Activated CD4-positive, alpha-beta T cell treated with anti-CD3 and anti-CD28 coated beads for 36 hours (primary cell): Measurements from ENCODE around the gene NCOA6. TPM values are rescaled to one million over a fixed set of nuclear protein-coding genes. Genes with fewer than 3 reads are reported as not detected.
A peak's percentile ranks its signal among the peaks of the same experiment; 100 is the strongest.
"Not testable (repeated sequence)": the region's sequence is repeated elsewhere in the genome, so short reads cannot be mapped to it uniquely, and the experiment has no call there.

Experiments used
- ATAC-seq: fragments of 200-7000 bp; cut with Tn5 transposase; one replicate; pipeline ENCODE4 v1.10.0; 2021; ENCODE audit warnings: mild to moderate bottlenecking, moderate library complexity
- CTCF ChIA-PET: fragments of 350-600 bp; sonication (Branson Sonifier 250); formaldehyde crosslinking; loops from one replicate; lab custom pipeline; 2021; ENCODE audit warnings: antibody characterized with exemption; lab: Charles Lee
- POLR2A ChIA-PET: fragments of 350-600 bp; sonication (Branson Sonifier 250); formaldehyde crosslinking; loops from one replicate; lab custom pipeline; 2021; ENCODE audit warnings: antibody characterized with exemption, inconsistent platforms; lab: Charles Lee
- DNase-seq: peaks from one replicate; pipeline ENCODE4 v3.0.0-alpha.2; 2020
- H3K27ac Mint-ChIP-seq: one replicate; pipeline ENCODE4 v1.8.0; 2021; ENCODE audit warnings: mixed read lengths
- H3K27me3 Mint-ChIP-seq: one replicate; pipeline ENCODE4 v1.8.0; 2021; ENCODE audit warnings: mixed read lengths
- H3K36me3 Mint-ChIP-seq: one replicate; pipeline ENCODE4 v1.8.0; 2021; ENCODE audit warnings: low read depth, mixed read lengths
- H3K4me1 Mint-ChIP-seq: one replicate; pipeline ENCODE4 v1.8.0; 2021; ENCODE audit warnings: mixed read lengths
- H3K4me3 Mint-ChIP-seq: one replicate; pipeline ENCODE4 v1.8.0; 2021; ENCODE audit warnings: mild to moderate bottlenecking, moderate library complexity, mixed read lengths
- H3K9me3 Mint-ChIP-seq: one replicate; pipeline ENCODE4 v1.8.0; 2021; ENCODE audit warnings: low read depth, mixed read lengths
- intact Hi-C, 2 experiments: fragments of 100-400 bp; cut with DNase I in 1 of 2; cut with micrococcal nuclease in 1 of 2; formaldehyde crosslinking; loops; one replicate each; pipeline versions ENCODE4 v1.14.2 to v1.15.1; 2022 to 2024; cut with DNase I, micrococcal nuclease
- total RNA-seq, 2 experiments: library from RNA; stranded (reverse); gene quantifications; one replicate each; pipeline ENCODE4 v1.2.3, GENCODE V29; 2021

Gene NCOA6
- total RNA-seq, 2 experiments from 2014 or later, result 20.3 to 31.1 TPM

DNA sequence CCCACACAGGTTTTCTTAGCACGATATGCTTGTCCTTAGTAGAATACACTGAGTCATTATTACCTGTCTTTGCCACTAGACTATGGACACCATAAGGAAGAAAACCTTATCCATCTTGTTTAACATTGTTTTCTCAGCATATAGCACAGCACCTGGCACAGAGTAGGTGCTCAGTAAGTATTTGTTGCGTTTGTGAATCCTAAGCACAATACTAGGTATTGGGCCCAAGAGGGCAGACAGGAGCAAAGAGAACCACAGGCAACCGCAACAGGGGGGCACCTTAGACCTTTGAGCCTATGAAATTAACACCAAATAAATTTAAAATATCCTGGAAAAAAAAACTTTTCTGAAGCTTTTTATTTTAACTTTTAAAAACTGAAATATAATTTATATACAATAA is 3.7 kb upstream of the NCOA6 start:
- H3K4me3 Mint-ChIP-seq, result no peak overlapping the region
- CTCF ChIA-PET, result interaction anchor here (1.6 kb wide), 1 partner anchor 45 kb away, joined by 3 read pairs; no protein-coding TSS in a partner anchor
- DNase-seq (no peak), ATAC-seq (no peak)
- H3K9me3 Mint-ChIP-seq, result no peaks in the 10 kb centered on the region
- intact Hi-C loops, result loop anchor here (5.0 to 10.0 kb wide), 3 partner anchors 43 to 626 kb away; partner anchors contain the start of genes CEP250 (in 1 of the 2), GGT7 (in 1 of the 2) and TRPC4AP (in 1 of the 2)
- no peak overlapping the region for H3K27ac Mint-ChIP-seq
- POLR2A ChIA-PET, result no interaction called here
- no peaks in the 10 kb centered on the region for H3K36me3 Mint-ChIP-seq
- H3K27me3 Mint-ChIP-seq, result peaks cover 6% of the 10 kb centered on the region
- peaks cover 6% of the 10 kb centered on the region for H3K4me1 Mint-ChIP-seq

DNA sequence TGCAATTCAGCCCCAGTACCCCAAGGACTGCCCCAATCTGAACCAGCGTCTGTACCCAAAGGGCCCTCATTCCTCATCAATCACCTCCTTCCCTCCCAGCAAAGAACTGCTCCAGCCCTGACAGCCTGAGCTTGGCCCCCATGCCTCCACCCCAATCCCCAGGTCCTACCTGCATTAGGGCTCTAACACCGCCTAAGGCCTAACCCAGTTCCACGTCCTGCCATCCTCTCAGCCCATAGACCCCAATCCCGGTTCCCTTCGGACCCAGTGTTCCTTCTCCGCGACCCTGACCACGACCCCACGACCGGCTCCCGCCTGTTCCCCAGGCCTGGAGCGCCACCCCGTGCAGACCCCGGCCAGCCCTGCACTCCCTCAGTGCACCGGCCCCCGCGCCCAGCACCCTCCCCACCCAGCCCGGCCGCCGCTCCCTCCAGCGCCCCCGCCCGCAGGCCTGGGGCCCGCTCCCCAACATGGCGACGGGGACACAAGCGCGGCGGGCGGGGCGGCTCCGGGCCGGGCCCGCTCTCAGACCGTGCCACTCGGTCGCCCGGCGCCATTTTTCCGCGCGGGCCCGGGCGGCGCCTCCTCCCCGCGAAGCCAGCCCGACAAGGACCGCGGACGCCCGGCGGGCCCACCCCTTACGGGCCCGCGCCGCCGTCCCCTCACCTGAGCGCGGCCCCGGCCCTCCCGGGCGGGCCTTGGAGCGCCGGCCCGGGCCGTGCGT is 483 bp downstream of the NCOA6 start:
- Mint-ChIP-seq H3K27ac (peak overlapping the region; percentile 95), H3K36me3 (no peaks in the 10 kb centered on the region), H3K4me1 (peaks cover 31% of the 10 kb centered on the region), H3K9me3 (no peaks in the 10 kb centered on the region), H3K27me3 (no peaks in the 10 kb centered on the region), H3K4me3 (peak overlapping the region; percentile 86)
- ATAC-seq, result peak; percentile 84
- intact Hi-C loops, result loop anchor here (1.0 to 10.0 kb wide), 18 partner anchors 47 to 1130 kb away; partner anchors contain the start of genes GGT7 (in 2 of the 2), TRPC4AP (in 2 of the 2), ACSS2 (in 1 of the 2) and AHCY (in 1 of the 2)
- POLR2A ChIA-PET, result no interaction called here
- peak; percentile 86 for DNase-seq
- CTCF ChIA-PET, result interaction anchor here (1.0 kb wide), 1 partner anchor 18 kb away, joined by 5 read pairs; no protein-coding TSS in a partner anchor

DNA sequence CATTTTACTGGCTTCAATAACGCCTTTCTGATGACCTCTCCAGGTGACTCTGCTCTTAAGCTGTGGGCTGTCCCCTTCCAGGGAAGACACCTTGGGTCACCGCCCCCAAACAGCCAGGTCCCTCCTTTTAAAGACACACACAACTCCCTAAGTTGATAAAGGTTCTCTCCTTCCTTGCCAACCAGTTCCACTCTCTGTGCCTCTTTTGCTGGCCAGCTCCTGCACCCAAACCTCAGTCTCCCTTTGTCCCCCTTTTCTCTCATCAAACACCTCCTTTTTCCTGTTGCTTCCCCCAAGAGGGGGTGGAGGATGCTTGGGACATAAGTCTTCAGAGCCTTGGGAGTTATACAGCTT is 1.0 kb downstream of the NCOA6 start:
- H3K27ac Mint-ChIP-seq, result peak overlapping the region; percentile 95
- H3K4me3 Mint-ChIP-seq, result peak overlapping the region; percentile 86
- DNase-seq (peak; percentile 88), ATAC-seq (peak; percentile 78)
- H3K4me1 Mint-ChIP-seq, result peaks cover 31% of the 10 kb centered on the region
- POLR2A ChIA-PET, result no interaction called here
- CTCF ChIA-PET, result interaction anchor here (1.0 kb wide), 2 partner anchors 18 to 51 kb away, joined by 3 to 5 read pairs; no protein-coding TSS in a partner anchor
- intact Hi-C loops, result loop anchor here (1.0 to 10.0 kb wide), 7 partner anchors 147 to 1130 kb away; partner anchors contain the start of genes AHCY (in 1 of the 2), CEP250 (in 1 of the 2), MMP24OS (in 1 of the 2) and PIGU (in 1 of the 2)
- H3K9me3 Mint-ChIP-seq, result no peaks in the 10 kb centered on the region
- no peaks in the 10 kb centered on the region for H3K27me3 Mint-ChIP-seq
- no peaks in the 10 kb centered on the region for H3K36me3 Mint-ChIP-seq

DNA sequence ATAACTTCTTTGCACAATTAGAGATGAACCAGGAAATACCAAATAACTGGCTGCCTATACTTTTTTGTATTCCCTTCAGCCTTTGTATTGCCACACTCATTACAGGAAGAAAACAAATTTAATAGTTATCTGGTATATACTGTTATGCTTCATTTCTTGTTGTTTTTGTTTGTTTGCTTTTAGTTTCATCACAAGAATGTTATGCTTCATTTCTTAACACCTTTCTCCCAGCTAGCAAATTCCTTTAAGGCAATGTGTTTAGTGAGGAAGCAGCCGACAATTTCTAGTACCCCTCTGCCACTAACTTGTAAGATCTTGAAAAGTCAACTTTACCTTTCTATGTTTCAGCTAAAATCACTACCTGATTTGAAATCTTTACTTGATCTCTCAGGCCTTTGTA is 1.4 kb downstream of the NCOA6 start:
- intact Hi-C loops, result loop anchor here (1.0 to 10.0 kb wide), 7 partner anchors 147 to 1131 kb away; partner anchors contain the start of genes AHCY (in 1 of the 2), CEP250 (in 1 of the 2), MMP24OS (in 1 of the 2) and PIGU (in 1 of the 2)
- DNase-seq (no peak), ATAC-seq (no peak)
- Mint-ChIP-seq H3K9me3 (no peaks in the 10 kb centered on the region), H3K27me3 (no peaks in the 10 kb centered on the region), H3K36me3 (no peaks in the 10 kb centered on the region), H3K4me3 (peak overlapping the region; percentile 86), H3K4me1 (peaks cover 33% of the 10 kb centered on the region), H3K27ac (peak overlapping the region; percentile 95)
- POLR2A ChIA-PET, result no interaction called here
- CTCF ChIA-PET, result interaction anchor here (1.0 kb wide), 2 partner anchors 17 to 52 kb away, joined by 3 to 5 read pairs; no protein-coding TSS in a partner anchor

DNA sequence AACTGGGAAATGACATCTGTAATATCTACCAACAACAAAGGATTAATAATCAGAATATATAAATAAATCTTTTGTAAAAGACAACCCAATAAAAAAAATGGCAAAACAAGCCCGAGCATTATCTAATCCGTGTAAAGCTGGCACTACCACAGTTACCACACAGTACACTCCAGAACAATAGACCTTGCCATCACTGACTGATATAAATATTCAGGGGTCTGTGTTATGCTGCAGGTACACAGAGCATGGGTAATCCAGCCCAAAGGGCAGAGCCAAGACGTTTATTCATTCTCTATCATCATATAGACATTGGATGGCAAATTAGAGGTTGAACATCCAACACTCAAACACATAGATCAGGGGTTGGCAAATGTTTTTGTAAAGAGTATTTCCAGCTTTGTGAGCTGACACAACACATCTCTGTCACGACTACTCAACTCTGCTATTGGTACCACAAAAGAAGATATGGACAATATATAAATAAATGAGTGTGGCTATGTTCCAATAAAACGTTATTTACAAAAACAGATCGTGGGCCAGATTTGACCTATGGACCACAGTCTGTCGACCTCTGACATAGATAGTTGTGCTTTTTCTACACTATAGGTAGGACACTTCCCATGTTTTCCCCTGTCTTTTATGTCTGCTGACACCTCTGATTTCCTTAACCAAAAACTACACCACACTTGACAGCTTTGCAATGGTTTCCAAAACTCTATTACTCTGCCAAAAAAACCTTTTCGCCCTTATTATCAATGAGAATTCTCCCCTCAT is 4.5 kb downstream of the NCOA6 start:
- H3K4me1 Mint-ChIP-seq, result peaks cover 43% of the 10 kb centered on the region
- CTCF ChIA-PET, result interaction anchor here (0.7 kb wide), 1 partner anchor 176 kb away, joined by 3 read pairs; no protein-coding TSS in a partner anchor
- DNase-seq, result no peak

DNA sequence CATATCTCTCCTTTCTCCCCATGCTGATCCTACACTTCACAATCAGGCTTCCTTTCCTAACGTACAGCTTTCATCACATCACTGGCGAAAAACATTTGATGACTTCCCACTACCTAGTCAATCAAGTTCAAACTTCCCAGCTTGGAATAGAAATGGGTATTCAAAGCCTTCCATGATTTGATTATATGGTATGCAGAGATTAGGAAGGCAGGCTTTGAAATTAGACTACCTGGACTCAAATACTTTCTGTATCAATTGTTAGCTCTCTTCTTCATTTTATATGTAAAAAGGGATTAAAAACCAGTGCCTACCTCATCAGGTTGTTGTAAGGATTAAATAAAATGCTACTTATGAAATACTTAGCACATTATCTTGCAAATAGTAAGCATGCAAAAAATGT is 7.7 kb downstream of the NCOA6 start:
- Mint-ChIP-seq H3K36me3 (peaks cover 2% of the 10 kb centered on the region), H3K9me3 (no peaks in the 10 kb centered on the region), H3K27ac (no peak overlapping the region), H3K27me3 (no peaks in the 10 kb centered on the region), H3K4me1 (peaks cover 37% of the 10 kb centered on the region), H3K4me3 (no peak overlapping the region)
- no peak for DNase-seq
- no peak for ATAC-seq
- CTCF ChIA-PET, result interaction anchor here (0.6 to 1.1 kb wide), 5 partner anchors 21 to 1175 kb away, joined by 3 read pairs; no protein-coding TSS in a partner anchor
- intact Hi-C loops, result no loop called here
- POLR2A ChIA-PET, result no interaction called here

More for the DNA sequence above, 4.5 kb downstream of the NCOA6 start:
- Mint-ChIP-seq H3K27ac (no peak overlapping the region), H3K4me3 (no peak overlapping the region), H3K9me3 (no peaks in the 10 kb centered on the region), H3K27me3 (no peaks in the 10 kb centered on the region), H3K36me3 (no peaks in the 10 kb centered on the region)
- no peak for ATAC-seq
- POLR2A ChIA-PET, result no interaction called here
- intact Hi-C loops, result loop anchor here (10.0 kb wide), 2 partner anchors 274 to 634 kb away; partner anchors contain the start of genes CEP250 (in 1 of the 2) and TRPC4AP (in 1 of the 2)

DNA sequence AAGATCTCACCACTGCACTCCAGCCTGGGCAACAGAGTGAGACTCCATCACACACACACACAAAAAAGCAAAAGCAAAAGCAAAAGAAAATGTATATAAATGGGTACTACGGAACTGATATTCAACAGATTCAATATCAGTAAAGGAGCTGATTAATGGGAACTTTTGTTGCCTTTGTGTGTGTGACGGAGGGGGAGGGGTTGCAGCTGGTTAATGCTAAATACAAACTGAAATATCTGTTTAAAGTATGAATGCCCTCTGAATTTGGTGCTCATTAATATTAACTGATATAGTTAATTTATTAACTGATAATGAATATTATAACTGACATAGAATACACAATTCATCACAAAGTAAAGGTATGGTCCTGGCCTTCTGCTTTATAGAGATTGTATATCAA is 8.4 kb downstream of the NCOA6 start:
- H3K4me3 Mint-ChIP-seq, result no peak overlapping the region
- intact Hi-C loops, result no loop called here
- H3K27me3 Mint-ChIP-seq, result no peaks in the 10 kb centered on the region
- ChIA-PET CTCF (interaction anchor here (0.6 to 1.1 kb wide), 6 partner anchors 16 to 1176 kb away, joined by 3 to 4 read pairs (median 3); no protein-coding TSS in a partner anchor), POLR2A (no interaction called here)
- no peak overlapping the region for H3K27ac Mint-ChIP-seq
- H3K9me3 Mint-ChIP-seq, result no peaks in the 10 kb centered on the region
- DNase-seq (no peak), ATAC-seq (no peak)
- H3K36me3 Mint-ChIP-seq, result peaks cover 2% of the 10 kb centered on the region
- H3K4me1 Mint-ChIP-seq, result peaks cover 32% of the 10 kb centered on the region

DNA sequence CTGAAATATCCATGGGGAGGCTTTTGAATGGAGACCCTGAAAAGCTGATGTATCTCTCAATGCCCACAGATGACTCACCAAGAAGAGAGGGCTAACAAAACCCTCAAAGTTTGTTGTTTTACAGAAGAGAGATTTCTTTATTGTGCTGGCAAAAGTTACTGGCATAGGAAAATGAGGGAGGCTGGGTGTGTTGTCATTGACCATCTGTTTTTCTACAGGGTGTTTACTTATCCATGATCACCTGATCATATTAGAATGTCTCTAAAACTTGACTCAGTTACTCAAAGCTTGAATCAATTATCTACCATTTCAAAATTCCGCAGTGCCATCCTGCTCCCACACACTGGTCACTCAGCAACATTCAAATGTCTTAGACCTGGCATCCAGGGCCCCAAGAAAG is 9.8 kb downstream of the NCOA6 start:
- ChIA-PET POLR2A (no interaction called here), CTCF (no interaction called here)
- Mint-ChIP-seq H3K4me3 (no peak overlapping the region), H3K4me1 (peaks cover 20% of the 10 kb centered on the region), H3K27ac (no peak overlapping the region), H3K36me3 (peaks cover 2% of the 10 kb centered on the region), H3K27me3 (no peaks in the 10 kb centered on the region), H3K9me3 (no peaks in the 10 kb centered on the region)
- intact Hi-C loops, result no loop called here
- ATAC-seq (no peak), DNase-seq (no peak)

DNA sequence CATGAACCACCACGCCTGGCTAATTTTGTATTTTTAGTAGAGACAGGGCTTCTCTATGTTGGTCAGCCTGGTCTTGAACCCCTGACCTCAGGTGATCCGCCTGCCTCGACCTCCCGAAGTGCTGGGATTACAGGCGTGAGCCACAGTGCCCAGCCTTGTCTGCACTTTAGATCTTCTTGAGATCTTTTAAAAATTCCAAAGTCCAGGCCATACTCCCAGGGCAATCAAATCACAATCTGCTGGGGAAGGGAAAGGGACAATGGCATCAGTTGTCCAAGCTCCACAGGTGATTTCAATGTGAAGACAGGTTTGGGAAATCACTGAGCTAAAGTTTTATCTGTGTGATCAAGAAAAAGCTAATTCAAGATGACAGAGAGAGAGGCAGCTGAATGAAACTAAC is 16.9 kb downstream of the NCOA6 start:
- intact Hi-C loops, result no loop called here
- Mint-ChIP-seq H3K4me3 (no peak overlapping the region), H3K36me3 (peaks cover 3% of the 10 kb centered on the region), H3K4me1 (peaks cover 8% of the 10 kb centered on the region), H3K27me3 (no peaks in the 10 kb centered on the region), H3K27ac (no peak overlapping the region), H3K9me3 (no peaks in the 10 kb centered on the region)
- ChIA-PET CTCF (no interaction called here), POLR2A (no interaction called here)
- ATAC-seq, result no peak
- no peak for DNase-seq

DNA sequence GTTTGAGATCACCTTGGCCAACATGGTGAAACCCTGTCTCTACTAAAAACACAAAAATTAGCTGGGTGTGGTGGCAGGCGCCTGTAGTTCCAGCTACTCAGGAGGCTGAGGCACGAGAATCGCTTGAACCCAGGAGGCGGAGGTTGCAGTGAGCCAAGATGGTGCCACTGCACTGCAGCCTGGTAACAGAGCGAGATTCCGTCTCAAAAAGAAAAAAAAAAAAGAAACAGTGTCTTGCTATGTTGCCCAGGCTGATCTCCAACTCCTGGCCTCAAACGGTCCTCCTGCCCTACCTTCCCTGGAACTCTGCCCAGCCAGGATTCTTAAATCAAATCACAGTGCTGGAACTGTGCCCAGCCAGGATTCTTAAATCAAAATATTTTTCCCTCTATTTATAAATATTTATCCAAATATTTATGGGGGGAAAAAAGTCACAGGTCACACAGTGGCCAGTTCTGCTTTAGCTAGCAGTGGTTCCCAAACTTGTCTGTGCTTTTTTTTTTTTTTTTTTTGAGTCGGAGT is 17.4 kb downstream of the NCOA6 start:
- POLR2A ChIA-PET, H3K27me3 Mint-ChIP-seq, DNase-seq, H3K36me3 Mint-ChIP-seq, H3K9me3 Mint-ChIP-seq, H3K4me1 Mint-ChIP-seq, H3K4me3 Mint-ChIP-seq, ATAC-seq, intact Hi-C loops, CTCF ChIA-PET, H3K27ac Mint-ChIP-seq: not testable (repeated sequence)

DNA sequence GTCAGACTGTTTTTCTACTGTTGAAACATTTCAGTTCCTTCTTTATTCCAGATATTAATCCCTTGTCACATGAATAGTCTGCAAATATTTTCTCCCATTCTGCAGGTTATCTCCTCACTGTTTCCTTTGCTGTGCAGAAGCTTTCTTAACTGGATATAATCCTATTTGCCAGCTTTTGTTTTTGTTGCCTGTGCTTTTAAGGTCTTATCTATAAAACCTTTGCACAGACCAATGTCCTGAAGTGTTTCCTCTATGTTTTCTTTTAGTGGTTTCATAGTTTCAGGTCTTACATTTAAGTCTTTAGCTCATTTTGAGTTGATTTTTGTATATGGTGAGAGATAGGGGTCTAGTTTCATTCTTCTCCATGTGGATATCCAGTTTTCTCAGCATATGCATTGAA is 19.2 kb downstream of the NCOA6 start:
- peaks cover 16% of the 10 kb centered on the region for H3K4me1 Mint-ChIP-seq
- no peaks in the 10 kb centered on the region for H3K9me3 Mint-ChIP-seq
- DNase-seq (no peak), ATAC-seq (no peak)
- intact Hi-C loops, result no loop called here
- H3K27me3 Mint-ChIP-seq, result no peaks in the 10 kb centered on the region
- ChIA-PET POLR2A (no interaction called here), CTCF (interaction anchor here (0.7 to 1.3 kb wide), 2 partner anchors 17 to 18 kb away, joined by 3 to 5 read pairs; no protein-coding TSS in a partner anchor)
- H3K36me3 Mint-ChIP-seq, result peaks cover 7% of the 10 kb centered on the region
- no peak overlapping the region for H3K27ac Mint-ChIP-seq
- H3K4me3 Mint-ChIP-seq, result no peak overlapping the region
